Trophoblast cell (in vitro differentiated cells and primary cell): ENCODE measurements around the gene AP5S1.

Experiments
- DNase-seq, 2 donors: peaks; one replicate each; pipeline ENCODE4 v3.0.0-alpha.2; 2016
- H2AFZ ChIP-seq: 2 replicates; pipeline ENCODE4 v1.6.1; 2013; ENCODE audit warnings: low read length, moderate library complexity, mild to moderate bottlenecking; ENCODE audit not compliant: insufficient read depth, poor library complexity
- H2AK5ac ChIP-seq: 2 replicates; pipeline ENCODE4 v1.6.1; 2013; ENCODE audit warnings: mild to moderate bottlenecking, low read length
- H2BK120ac ChIP-seq: 2 replicates; pipeline ENCODE4 v1.6.1; 2013; ENCODE audit warnings: low read length, mild to moderate bottlenecking, moderate library complexity; ENCODE audit not compliant: insufficient read depth, poor library complexity
- H2BK12ac ChIP-seq: 2 replicates; pipeline ENCODE4 v1.6.1; 2013; ENCODE audit warnings: mild to moderate bottlenecking, low read length, moderate library complexity
- H2BK5ac ChIP-seq: 2 replicates; pipeline ENCODE4 v1.6.1; 2013; ENCODE audit warnings: low read length, low read depth, moderate library complexity, mild to moderate bottlenecking; ENCODE audit not compliant: poor library complexity
- H3K14ac ChIP-seq: 2 replicates; pipeline ENCODE4 v1.6.1; 2013; ENCODE audit warnings: mild to moderate bottlenecking, low read length
- H3K18ac ChIP-seq: 2 replicates; pipeline ENCODE4 v1.6.1; 2013; ENCODE audit warnings: mild to moderate bottlenecking, low read length
- H3K23ac ChIP-seq: 2 replicates; pipeline ENCODE4 v1.6.1; 2013; ENCODE audit warnings: low read length
- H3K27ac ChIP-seq: 2 replicates; pipeline ENCODE4 v1.5.1; 2013; ENCODE audit warnings: low read depth, mild to moderate bottlenecking, inconsistent platforms, low read length, moderate library complexity
- H3K27me3 ChIP-seq: 2 replicates; pipeline ENCODE4 v1.6.1; 2013; ENCODE audit warnings: inconsistent platforms, mild to moderate bottlenecking, low read length, moderate library complexity; ENCODE audit not compliant: insufficient read depth
- H3K36me3 ChIP-seq, 2 experiments: 1 replicate in 1 of 2; 2 replicates in 1 of 2; pipeline ENCODE4 v1.6.1; 2013; ENCODE audit warnings: low read length in 2 of 2, mild to moderate bottlenecking in 2 of 2, moderate library complexity in 1 of 2; ENCODE audit not compliant: insufficient read depth in 2 of 2, control insufficient read depth in 1 of 2
- H3K4ac ChIP-seq: 2 replicates; pipeline ENCODE4 v1.6.1; 2013; ENCODE audit warnings: low read depth, mild to moderate bottlenecking, low read length, moderate library complexity
- H3K4me1 ChIP-seq, 2 experiments: 1 replicate in 1 of 2; 2 replicates in 1 of 2; pipeline ENCODE4 v1.6.1; 2013; ENCODE audit warnings: low read length in 2 of 2, mild to moderate bottlenecking in 2 of 2, moderate library complexity in 1 of 2; ENCODE audit not compliant: insufficient read depth in 2 of 2, control insufficient read depth in 1 of 2
- H3K4me2 ChIP-seq: 2 replicates; pipeline ENCODE4 v1.6.1; 2013; ENCODE audit warnings: inconsistent platforms, mild to moderate bottlenecking, low read length, moderate library complexity
- H3K4me3 ChIP-seq: 2 replicates; pipeline ENCODE4 v1.5.1; 2013; ENCODE audit warnings: mild to moderate bottlenecking, low read depth, low read length, inconsistent platforms
- H3K79me1 ChIP-seq: one replicate; pipeline ENCODE4 v1.6.1; 2013; ENCODE audit warnings: low read length
- H3K79me2 ChIP-seq: 2 replicates; pipeline ENCODE4 v1.6.1; 2013; ENCODE audit warnings: low read length, mild to moderate bottlenecking; ENCODE audit not compliant: control insufficient read depth, insufficient read depth, poor library complexity
- H3K9ac ChIP-seq: 2 replicates; pipeline ENCODE4 v1.6.1; 2013; ENCODE audit warnings: mild to moderate bottlenecking, low read length
- H3K9me3 ChIP-seq: 2 replicates; pipeline ENCODE4 v1.6.1; 2013; ENCODE audit warnings: low read depth, mild to moderate bottlenecking, control low read depth, inconsistent platforms, low read length; ENCODE audit not compliant: insufficient read depth
- H4K12ac ChIP-seq: 2 replicates; pipeline ENCODE4 v1.6.1; 2013; ENCODE audit warnings: low read depth, mild to moderate bottlenecking, low read length, moderate library complexity
- H4K8ac ChIP-seq: 2 replicates; pipeline ENCODE4 v1.6.1; 2013; ENCODE audit warnings: low read depth, mild to moderate bottlenecking, low read length, moderate library complexity
- H4K91ac ChIP-seq: one replicate; pipeline ENCODE4 v1.6.1; 2013; ENCODE audit warnings: low read depth, mild to moderate bottlenecking, low read length, moderate library complexity
- WGBS: extraction: QIAGEN DNeasy Blood & Tissue Kit; methylation state at CpG from one replicate; pipeline ENCODE4 v1.1.7; 2013; ENCODE audit warnings: missing lambda C conversion rate; ENCODE audit not compliant: insufficient read length, insufficient coverage; ENCODE audit errors: extremely low coverage; 5-methylcytosine and 5-hydroxymethylcytosine counted together

AP5S1 gene

DNA sequence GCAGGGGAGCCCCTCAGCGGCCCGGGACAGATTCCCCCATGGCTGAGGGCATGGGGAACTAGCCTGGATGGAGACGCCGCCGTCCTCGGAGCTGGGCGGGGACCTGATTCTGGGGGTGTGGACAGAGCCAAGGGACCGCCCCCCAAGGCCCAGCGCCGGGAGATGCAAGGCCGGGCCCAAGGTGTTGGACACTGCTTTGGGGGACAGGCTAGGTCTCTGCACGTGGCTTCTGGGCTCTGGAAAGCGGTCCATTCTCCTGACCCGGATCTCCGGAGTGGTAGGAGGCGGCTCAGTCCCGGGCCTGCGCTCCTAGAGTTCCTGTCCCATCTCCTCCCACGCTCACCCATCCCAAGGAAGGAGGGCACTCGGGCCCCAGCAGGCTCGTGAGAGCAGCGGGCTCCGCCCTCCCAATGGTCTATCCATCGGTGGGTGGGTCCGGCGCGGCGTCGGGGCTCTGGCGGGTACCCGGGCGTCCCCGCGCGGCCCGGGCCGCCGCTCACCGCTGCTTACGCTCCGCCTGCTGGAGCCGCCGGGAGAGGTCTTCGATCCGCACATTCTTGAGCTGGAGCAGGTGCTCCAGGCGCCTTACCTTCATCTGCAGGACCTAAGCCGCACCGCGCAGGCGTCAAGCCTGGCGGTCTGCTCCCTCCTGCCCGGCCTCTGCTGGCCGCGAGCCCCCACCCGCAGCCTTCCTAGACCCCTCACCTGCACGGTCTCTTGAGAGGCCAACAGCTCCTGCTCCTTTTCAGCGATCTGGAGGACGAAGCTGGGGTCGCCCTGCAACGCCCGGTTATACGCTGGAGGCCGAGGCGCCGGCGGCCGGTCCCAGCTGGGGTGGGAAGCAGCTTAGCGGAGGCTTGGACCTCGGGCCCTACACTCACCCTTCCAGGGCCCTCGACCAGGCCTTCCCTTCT is 42.4 kb upstream of the AP5S1 start:
- WGBS: no CpG with 5 or more reads among the region's 70 CpGs

DNA sequence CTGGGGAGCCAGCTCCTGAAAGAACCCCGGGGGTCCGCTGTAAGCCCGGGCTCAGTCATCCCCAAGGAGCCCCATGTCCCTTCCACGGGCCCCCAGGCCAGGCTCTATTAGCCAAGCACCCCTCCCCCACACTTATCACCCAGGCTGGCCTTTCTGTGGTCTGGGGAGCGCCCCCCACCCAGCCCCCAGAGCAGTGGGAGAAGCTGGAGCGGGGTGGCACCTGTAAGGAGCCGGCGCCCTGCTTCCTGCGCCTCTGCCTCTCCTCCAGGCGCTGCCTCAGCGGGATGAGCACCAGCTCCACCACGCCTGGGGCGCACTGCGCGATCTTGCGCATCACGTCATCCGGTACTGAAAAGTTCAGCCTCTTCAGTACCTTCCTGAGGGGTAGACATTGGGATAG is 41.4 kb upstream of the AP5S1 start:
- Histone ChIP-seq H2AK5ac (no peak overlapping the region), H4K91ac (no peak overlapping the region), H3K4me1 (peaks cover 23 to 27% of the 10 kb centered on the region in 2 experiments), H3K18ac (no peak overlapping the region), H3K79me1 (no peaks in the 10 kb centered on the region), H4K12ac (no peak overlapping the region), H3K27me3 (peaks cover 23% of the 10 kb centered on the region), H3K9me3 (peaks cover 8% of the 10 kb centered on the region), H4K8ac (no peak overlapping the region), H3K36me3 (no peaks in the 10 kb centered on the region), H3K14ac (no peak overlapping the region), H3K4ac (no peak overlapping the region), H3K9ac (no peak overlapping the region), H3K4me2 (no peak overlapping the region), H3K27ac (no peak overlapping the region), H2BK120ac (no peak overlapping the region), H2AFZ (no peak overlapping the region), H3K4me3 (no peak overlapping the region), H2BK12ac (no peak overlapping the region), H3K23ac (no peak overlapping the region), H2BK5ac (no peak overlapping the region), H3K79me2 (peaks cover 2% of the 10 kb centered on the region)
- no CpG with 5 or more reads among the region's 18 CpGs for WGBS
- DNase-seq: no peak

More for the DNA sequence above, 42.4 kb upstream of the AP5S1 start:
- Histone ChIP-seq H3K4me2 (peak overlapping the region; percentile 80), H4K91ac (no peak overlapping the region), H3K27me3 (peaks cover 23% of the 10 kb centered on the region), H3K18ac (no peak overlapping the region), H4K12ac (no peak overlapping the region), H3K4me1 (peaks cover 17 to 18% of the 10 kb centered on the region in 2 experiments), H3K4ac (no peak overlapping the region), H2AFZ (peak overlapping the region; percentile 78), H2AK5ac (no peak overlapping the region), H3K9ac (no peak overlapping the region), H3K36me3 (no peaks in the 10 kb centered on the region), H3K14ac (no peak overlapping the region), H3K27ac (no peak overlapping the region), H2BK5ac (no peak overlapping the region), H2BK120ac (no peak overlapping the region), H3K79me1 (no peaks in the 10 kb centered on the region), H3K9me3 (peaks cover 8% of the 10 kb centered on the region), H3K79me2 (no peaks in the 10 kb centered on the region), H3K4me3 (peak overlapping the region; percentile 34), H4K8ac (peak overlapping the region; percentile 62), H3K23ac (no peak overlapping the region), H2BK12ac (no peak overlapping the region)
- peak; percentile 33 to 64 for DNase-seq

DNA sequence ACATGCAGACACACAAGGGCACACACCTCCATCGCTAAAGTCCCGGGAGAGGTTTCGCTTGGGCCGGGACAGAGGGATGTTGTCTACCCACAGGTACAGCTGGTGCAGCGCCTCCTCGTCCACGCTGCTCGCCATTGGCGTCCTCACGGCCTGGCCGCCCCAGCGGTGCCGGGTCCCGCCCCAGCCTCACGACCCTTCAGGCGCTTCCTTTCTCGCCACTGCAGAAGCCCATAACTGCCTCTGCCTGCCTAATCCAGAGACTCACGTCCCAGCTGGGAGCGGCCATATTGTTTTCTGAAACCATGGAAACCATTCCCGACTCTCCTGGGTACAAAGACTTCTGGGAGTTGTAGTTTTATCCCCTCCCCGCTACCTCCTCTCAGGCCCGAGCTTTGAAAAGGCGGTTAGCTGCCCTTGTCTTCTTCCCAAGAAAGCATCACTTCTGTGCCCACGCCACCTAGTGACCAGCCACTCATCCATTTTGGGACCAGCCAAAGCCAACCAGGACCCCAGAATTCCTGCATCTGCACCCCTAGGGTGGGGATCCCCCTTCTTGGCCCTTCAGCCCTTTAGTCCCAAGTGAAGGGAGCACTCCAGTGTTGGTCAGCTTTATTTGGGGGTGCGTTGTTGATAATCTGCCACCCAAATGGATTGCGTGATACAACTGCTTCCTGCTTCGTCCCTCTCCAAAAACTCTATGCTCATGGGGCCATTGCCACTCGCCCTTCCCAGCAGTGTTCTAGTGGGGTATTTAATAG is 39.0 kb upstream of the AP5S1 start, which contains the start of gene SPEF1:
TSS of gene SPEF1 (minus strand) at position 296 of the 758 bp plus-strand sequence. CDS start at position 135, 161 bp downstream.
- Histone ChIP-seq H3K14ac (no peak within 1 kb of the TSS), H4K8ac (peak within 1 kb of the TSS; percentile 2), H3K27ac (no peak within 1 kb of the TSS), H3K27me3 (peaks cover 23% of the 10 kb centered on the region), H2BK5ac (no peak within 1 kb of the TSS), H2BK12ac (no peak within 1 kb of the TSS), H3K79me2 (peaks cover 5% of the 10 kb centered on the region), H3K4ac (no peak within 1 kb of the TSS), H4K12ac (no peak within 1 kb of the TSS), H3K4me1 (peaks cover 34 to 46% of the 10 kb centered on the region in 2 experiments), H3K4me2 (peak within 1 kb of the TSS; percentile 86), H3K23ac (no peak within 1 kb of the TSS), H3K18ac (no peak within 1 kb of the TSS), H3K9ac (no peak within 1 kb of the TSS), H3K36me3 (peaks cover 8 to 12% of the 10 kb centered on the region in 2 experiments), H2AFZ (no peak within 1 kb of the TSS), H4K91ac (no peak within 1 kb of the TSS), H2AK5ac (no peak within 1 kb of the TSS), H2BK120ac (no peak within 1 kb of the TSS), H3K79me1 (peaks cover 3% of the 10 kb centered on the region), H3K9me3 (peaks cover 10% of the 10 kb centered on the region), H3K4me3 (peak within 1 kb of the TSS; percentile 56)
- WGBS: no CpG with 5 or more reads among the region's 28 CpGs
- peak; percentile 85 to 97 for DNase-seq

DNA sequence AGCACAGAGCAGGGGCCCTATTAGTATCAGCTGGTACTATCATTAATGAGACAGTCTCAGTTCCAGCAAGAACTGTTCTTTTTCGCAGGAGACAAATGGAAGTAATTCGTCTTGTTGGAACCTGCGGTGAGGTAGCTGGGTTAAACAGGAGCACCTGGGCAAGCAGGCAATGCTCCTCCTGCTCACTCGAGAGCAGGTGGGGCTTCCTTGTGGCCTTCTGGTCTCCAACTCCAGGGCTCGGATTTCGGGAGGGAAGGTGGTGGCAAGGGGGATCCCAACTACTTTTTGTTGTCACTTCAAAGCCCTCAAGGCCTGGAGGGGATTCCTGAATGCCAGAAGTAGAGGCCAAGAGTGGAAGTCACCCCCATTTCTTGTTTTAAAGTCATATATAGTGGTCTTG is 37.8 kb upstream of the AP5S1 start:
- H3K23ac ChIP-seq: no peak overlapping the region
- no peak overlapping the region for H2BK120ac ChIP-seq
- H4K8ac ChIP-seq: no peak overlapping the region
- no peak overlapping the region for H3K27ac ChIP-seq
- WGBS: no CpG with 5 or more reads among the region's 6 CpGs
- no peak overlapping the region for H3K14ac ChIP-seq
- H3K18ac ChIP-seq: no peak overlapping the region
- H4K12ac ChIP-seq: no peak overlapping the region
- peaks cover 5% of the 10 kb centered on the region for H3K79me2 ChIP-seq
- H3K4me1 ChIP-seq: peaks cover 31 to 43% of the 10 kb centered on the region in 2 experiments
- H3K4me3 ChIP-seq: no peak overlapping the region
- peaks cover 5% of the 10 kb centered on the region for H3K9me3 ChIP-seq
- H3K9ac ChIP-seq: no peak overlapping the region
- no peak for DNase-seq
- peaks cover 15% of the 10 kb centered on the region for H3K27me3 ChIP-seq
- H3K36me3 ChIP-seq: peaks cover 8 to 12% of the 10 kb centered on the region in 2 experiments
- no peak overlapping the region for H4K91ac ChIP-seq
- no peak overlapping the region for H2BK5ac ChIP-seq
- H3K4me2 ChIP-seq: no peak overlapping the region
- peaks cover 3% of the 10 kb centered on the region for H3K79me1 ChIP-seq
- H2AK5ac ChIP-seq: no peak overlapping the region
- no peak overlapping the region for H2BK12ac ChIP-seq
- H3K4ac ChIP-seq: no peak overlapping the region
- no peak overlapping the region for H2AFZ ChIP-seq
